Activated CD4-positive, alpha-beta T cell treated with anti-CD3 and anti-CD28 coated beads for 24 hours (primary cell): ENCODE results near the gene KIRREL1.

Experiments used
- DNase-seq, 2 donors: peaks; one replicate each; pipeline ENCODE4 v3.0.0-alpha.2; 2020; ENCODE audit warnings: low read depth in 2 of 2

Gene KIRREL1

GRCh38 chr1:157993147-157993917 is at the start of gene KIRREL1:
Gene KIRREL1 (plus strand): TSS chr1:157993645. CDS start chr1:157993677, 32 bp downstream.
- DNase-seq = no peak

GRCh38 chr1:157944663-157945280 is 48.7 kb upstream of the KIRREL1 start:
- no peak for DNase-seq

GRCh38 chr1:157948312-157949073 is 45.0 kb upstream of the KIRREL1 start:
- no peak for DNase-seq

- no peak for DNase-seq
Observed at GRCh38 chr1:157949074-157949354, 44.4 kb upstream of the KIRREL1 start.

GRCh38 chr1:157951230-157951629 is 42.2 kb upstream of the KIRREL1 start:
- DNase-seq = no peak

GRCh38 chr1:157952601-157953000 is 40.8 kb upstream of the KIRREL1 start:
- no peak for DNase-seq

GRCh38 chr1:157955221-157955620 is 38.2 kb upstream of the KIRREL1 start:
- DNase-seq = no peak

GRCh38 chr1:157955857-157956256 is 37.6 kb upstream of the KIRREL1 start:
- DNase-seq = no peak

GRCh38 chr1:157956732-157957131 is 36.7 kb upstream of the KIRREL1 start:
- no peak for DNase-seq

GRCh38 chr1:157958263-157958662 is 35.2 kb upstream of the KIRREL1 start:
- no peak for DNase-seq

- no peak for DNase-seq
Observed at GRCh38 chr1:157959750-157960149, 33.7 kb upstream of the KIRREL1 start.

GRCh38 chr1:157960773-157961172 is 32.7 kb upstream of the KIRREL1 start:
- no peak for DNase-seq

GRCh38 chr1:157961805-157962762 is 31.4 kb upstream of the KIRREL1 start:
- no peak for DNase-seq

- peak; percentile 31 to 45 for DNase-seq
Observed at GRCh38 chr1:157963713-157964112, 29.7 kb upstream of the KIRREL1 start.

GRCh38 chr1:157965584-157965983 is 27.9 kb upstream of the KIRREL1 start:
- no peak for DNase-seq

- no peak for DNase-seq
Observed at GRCh38 chr1:157966031-157966537, 27.4 kb upstream of the KIRREL1 start.

GRCh38 chr1:157967205-157967604 is 26.2 kb upstream of the KIRREL1 start:
- DNase-seq = no peak

- no peak for DNase-seq
Observed at GRCh38 chr1:157968508-157968907, 24.9 kb upstream of the KIRREL1 start.

- no peak for DNase-seq
Observed at GRCh38 chr1:157968946-157969345, 24.5 kb upstream of the KIRREL1 start.

GRCh38 chr1:157969697-157970485 is 23.6 kb upstream of the KIRREL1 start:
- no peak for DNase-seq

- DNase-seq = no peak
Observed at GRCh38 chr1:157971769-157972168, 21.7 kb upstream of the KIRREL1 start.
